Measurements from ENCODE around the gene KLC3.

Gene KLC3

DNA sequence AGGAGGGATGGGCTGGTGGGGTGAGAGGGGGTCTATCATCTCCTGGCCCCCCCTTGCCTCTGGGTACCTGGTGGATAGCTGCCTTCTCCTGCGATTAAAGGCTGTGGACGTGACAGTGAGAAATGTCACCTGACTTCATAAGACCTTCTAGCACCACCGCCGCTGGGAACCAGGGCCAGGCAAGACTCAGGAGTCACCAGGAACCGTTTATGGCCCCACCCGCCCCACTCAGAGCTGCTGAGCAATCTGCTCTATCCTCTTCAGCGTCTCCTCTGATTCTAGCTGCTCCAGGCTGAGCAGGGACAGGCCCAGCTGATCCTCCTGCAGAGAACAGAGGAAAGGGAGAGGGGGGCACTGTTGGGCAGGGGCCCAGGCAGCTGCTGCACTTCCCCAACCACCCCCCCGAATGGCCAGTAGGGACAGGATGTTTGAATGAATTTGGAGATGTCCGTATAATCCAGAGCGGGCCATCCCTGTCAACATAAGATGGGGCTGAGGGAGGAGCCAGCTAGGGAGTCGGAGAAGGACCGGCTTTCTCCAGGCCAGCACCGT is 10.9 kb downstream of the KLC3 start:
- no peak overlapping the region for H2AFZ ChIP-seq (ENCODE audit: low read depth)
- no peak overlapping the region for H3K4me3 ChIP-seq (IDR thresholded peaks at IDR 0.05; ENCODE audit: insufficient read depth, low read depth, low read length)
- TF ChIP-seq CTCF (conservative IDR thresholded peaks at IDR 0.05; ENCODE audit: low read depth, low read length), result no peak
- no peaks in the 10 kb centered on the region for H3K4me1 ChIP-seq (ENCODE audit: low read depth, poor library complexity, severe bottlenecking)
- no peaks in the 10 kb centered on the region; the same call in 1 of the 2 replicates for H3K27me3 ChIP-seq (ENCODE audit: insufficient read depth, low read depth)
- H3K27ac ChIP-seq, result no peak overlapping the region
- H3K4me2 ChIP-seq, result no peak overlapping the region
- no peaks in the 10 kb centered on the region for H3K36me3 ChIP-seq (ENCODE audit: insufficient read depth)
- H3K79me2 ChIP-seq (ENCODE audit: insufficient read depth, low read depth), result no peaks in the 10 kb centered on the region
- no peaks in the 10 kb centered on the region for H4K20me1 ChIP-seq (ENCODE audit: insufficient read depth)
- no peak overlapping the region for H3K9ac ChIP-seq

DNA sequence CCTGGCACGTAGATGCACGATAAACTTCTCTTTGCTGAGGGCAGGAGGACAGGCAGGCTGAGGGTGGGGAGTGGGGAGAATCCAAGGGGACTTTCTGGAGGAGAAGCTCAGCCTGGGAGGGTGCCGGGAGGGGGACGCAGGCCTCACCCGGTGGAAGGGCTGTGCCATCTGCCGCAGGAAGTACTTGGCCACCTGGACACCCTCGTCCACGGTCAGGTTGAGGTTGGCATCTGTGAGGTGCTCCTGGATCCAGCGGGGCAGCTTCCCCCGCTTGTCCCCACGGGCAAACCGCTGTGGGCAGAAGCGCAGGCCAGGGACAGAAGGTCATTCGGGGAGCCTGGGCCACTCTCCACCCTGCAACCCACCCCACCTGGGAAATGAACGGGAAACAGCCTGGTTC is 11.5 kb downstream of the KLC3 start:
- TF ChIP-seq CTCF (conservative IDR thresholded peaks at IDR 0.05; ENCODE audit: low read depth, low read length), result no peak
- no peak overlapping the region for H3K4me3 ChIP-seq (IDR thresholded peaks at IDR 0.05; ENCODE audit: insufficient read depth, low read depth, low read length)
- H3K79me2 ChIP-seq (ENCODE audit: insufficient read depth, low read depth), result no peaks in the 10 kb centered on the region
- no peak overlapping the region for H3K4me2 ChIP-seq
- no peak overlapping the region for H2AFZ ChIP-seq (ENCODE audit: low read depth)
- H3K27ac ChIP-seq, result no peak overlapping the region
- H3K4me1 ChIP-seq (ENCODE audit: low read depth, poor library complexity, severe bottlenecking), result no peaks in the 10 kb centered on the region
- no peaks in the 10 kb centered on the region; the same call in 1 of the 2 replicates for H3K27me3 ChIP-seq (ENCODE audit: insufficient read depth, low read depth)
- no peaks in the 10 kb centered on the region for H3K36me3 ChIP-seq (ENCODE audit: insufficient read depth)
- no peak overlapping the region for H3K9ac ChIP-seq
- no peaks in the 10 kb centered on the region for H4K20me1 ChIP-seq (ENCODE audit: insufficient read depth)

DNA sequence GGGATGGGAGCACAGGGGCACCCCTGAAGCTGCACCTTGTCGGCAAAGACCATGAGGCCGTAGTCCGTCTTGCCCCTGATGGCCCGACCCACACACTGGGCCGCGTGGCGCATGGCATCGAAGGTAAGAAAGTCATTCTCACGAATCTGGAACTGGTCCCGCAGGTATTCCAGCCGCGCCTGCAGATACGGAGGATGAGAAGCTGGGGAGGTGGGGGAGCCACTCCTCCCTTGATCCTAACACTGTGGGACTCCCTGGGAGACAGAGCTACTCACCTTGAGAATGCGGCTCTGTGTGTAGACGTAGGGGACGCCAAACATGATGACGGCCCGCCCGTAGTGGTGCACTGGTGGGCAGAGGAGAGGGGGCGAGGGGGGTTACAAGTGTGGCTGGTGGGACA is 11.9 kb downstream of the KLC3 start:
- no peak overlapping the region for H2AFZ ChIP-seq (ENCODE audit: low read depth)
- no peak overlapping the region for H3K27ac ChIP-seq
- TF ChIP-seq CTCF (conservative IDR thresholded peaks at IDR 0.05; ENCODE audit: low read depth, low read length), result no peak
- H3K27me3 ChIP-seq (ENCODE audit: insufficient read depth, low read depth), result no peaks in the 10 kb centered on the region; the same call in 1 of the 2 replicates
- H3K4me2 ChIP-seq, result no peak overlapping the region
- H3K36me3 ChIP-seq (ENCODE audit: insufficient read depth), result no peaks in the 10 kb centered on the region
- H3K4me1 ChIP-seq (ENCODE audit: low read depth, poor library complexity, severe bottlenecking), result no peaks in the 10 kb centered on the region
- H3K9ac ChIP-seq, result no peak overlapping the region
- H4K20me1 ChIP-seq (ENCODE audit: insufficient read depth), result no peaks in the 10 kb centered on the region
- H3K4me3 ChIP-seq (IDR thresholded peaks at IDR 0.05; ENCODE audit: insufficient read depth, low read depth, low read length), result no peak overlapping the region
- H3K79me2 ChIP-seq (ENCODE audit: insufficient read depth, low read depth), result no peaks in the 10 kb centered on the region

DNA sequence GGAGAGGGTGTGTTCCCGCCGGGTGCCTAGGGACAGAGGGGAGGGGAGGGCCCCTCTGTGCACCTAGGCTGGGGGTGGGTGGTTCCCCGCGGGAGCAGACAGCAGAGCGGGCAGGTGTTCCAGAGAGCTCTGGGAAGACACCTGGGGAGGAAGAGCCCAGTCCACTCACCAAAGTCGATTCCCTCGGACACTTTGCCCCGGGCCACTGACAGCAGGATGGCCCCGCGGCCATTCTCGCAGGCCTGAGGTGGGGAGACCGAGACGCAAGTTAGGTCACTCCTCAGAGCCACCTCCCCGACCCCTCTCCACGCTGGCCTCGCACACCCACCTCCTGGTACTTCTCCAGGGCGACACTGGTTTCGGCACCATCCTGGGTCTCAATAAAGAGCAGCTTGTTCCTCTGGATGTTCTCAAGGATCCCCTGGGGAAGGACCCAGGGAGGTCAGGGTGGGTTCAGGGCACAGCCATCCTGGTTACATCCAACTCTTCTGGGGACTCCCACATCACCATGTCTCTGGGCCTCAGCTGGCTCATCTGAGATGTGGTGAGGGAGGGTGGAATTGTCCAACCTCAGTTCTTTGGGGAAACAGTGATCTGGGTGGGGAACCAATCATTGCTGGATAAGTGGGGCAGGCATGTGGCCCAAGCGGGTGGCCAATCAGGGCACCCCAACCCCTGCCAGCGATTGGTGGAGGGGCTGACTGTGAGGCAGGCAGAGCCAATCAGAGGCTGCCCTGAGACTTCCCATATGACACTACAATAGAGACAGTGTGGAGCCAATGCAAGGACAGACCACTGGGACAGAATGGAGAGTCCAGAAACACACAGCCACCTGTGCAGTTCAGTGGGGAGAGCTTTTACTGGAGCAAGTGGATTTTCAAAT is 12.6 kb downstream of the KLC3 start:
- Histone ChIP-seq H3K79me2 (ENCODE audit: insufficient read depth, low read depth) (no peaks in the 10 kb centered on the region), H4K20me1 (ENCODE audit: insufficient read depth) (no peaks in the 10 kb centered on the region), H2AFZ (ENCODE audit: low read depth) (no peak overlapping the region), H3K9ac (no peak overlapping the region), H3K27me3 (ENCODE audit: insufficient read depth, low read depth) (no peaks in the 10 kb centered on the region; the same call in 1 of the 2 replicates), H3K27ac (no peak overlapping the region), H3K4me3 (IDR thresholded peaks at IDR 0.05; ENCODE audit: insufficient read depth, low read depth, low read length) (no peak overlapping the region), H3K4me1 (ENCODE audit: low read depth, poor library complexity, severe bottlenecking) (no peaks in the 10 kb centered on the region), H3K4me2 (no peak overlapping the region), H3K36me3 (ENCODE audit: insufficient read depth) (no peaks in the 10 kb centered on the region)
- no peak for TF ChIP-seq CTCF (conservative IDR thresholded peaks at IDR 0.05; ENCODE audit: low read depth, low read length)
